ENCODE results near the gene UBE3D. TPM values are rescaled to one million over a fixed set of nuclear protein-coding genes. Genes with fewer than 3 reads are reported as not detected.
"Not testable (repeated sequence)": the region's sequence is repeated elsewhere in the genome, so short reads cannot be mapped to it uniquely, and the experiment has no call there.

UBE3D gene
- total and polyA plus RNA-seq, 11 donors, result 2.0 to 5.3 (median 2.9) TPM

DNA sequence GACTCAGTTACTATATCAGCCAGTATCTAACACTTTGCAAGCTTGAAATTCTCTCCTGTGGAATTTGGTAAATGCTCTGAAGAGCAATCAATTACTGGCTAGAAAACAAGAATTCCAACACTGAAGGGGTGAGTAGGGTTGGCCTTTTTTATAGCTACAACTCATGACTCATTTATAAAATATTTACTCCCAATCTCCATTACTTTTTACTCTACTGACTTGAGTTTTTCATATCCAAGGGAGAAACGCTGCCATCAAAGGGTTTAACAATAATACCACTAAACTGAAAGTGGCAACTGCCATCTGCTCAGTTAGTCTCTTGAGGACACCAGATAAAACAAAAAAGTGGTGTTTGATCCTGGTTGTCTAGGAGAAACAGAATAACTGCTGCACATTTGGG, 203.1 kb downstream of the UBE3D start:
- Histone ChIP-seq H3K9me3 (peaks cover 0 to 8% (median 0%) of the 10 kb centered on the region in 12 donors), H3K27ac (no peak overlapping the region), H3K27me3 (no peaks in the 10 kb centered on the region), H3K4me3 (no peak overlapping the region), H3K36me3 (no peaks in the 10 kb centered on the region), H3K4me1 (no peaks in the 10 kb centered on the region)
- ATAC-seq, result no peak
- TF ChIP-seq, protein P1, sequence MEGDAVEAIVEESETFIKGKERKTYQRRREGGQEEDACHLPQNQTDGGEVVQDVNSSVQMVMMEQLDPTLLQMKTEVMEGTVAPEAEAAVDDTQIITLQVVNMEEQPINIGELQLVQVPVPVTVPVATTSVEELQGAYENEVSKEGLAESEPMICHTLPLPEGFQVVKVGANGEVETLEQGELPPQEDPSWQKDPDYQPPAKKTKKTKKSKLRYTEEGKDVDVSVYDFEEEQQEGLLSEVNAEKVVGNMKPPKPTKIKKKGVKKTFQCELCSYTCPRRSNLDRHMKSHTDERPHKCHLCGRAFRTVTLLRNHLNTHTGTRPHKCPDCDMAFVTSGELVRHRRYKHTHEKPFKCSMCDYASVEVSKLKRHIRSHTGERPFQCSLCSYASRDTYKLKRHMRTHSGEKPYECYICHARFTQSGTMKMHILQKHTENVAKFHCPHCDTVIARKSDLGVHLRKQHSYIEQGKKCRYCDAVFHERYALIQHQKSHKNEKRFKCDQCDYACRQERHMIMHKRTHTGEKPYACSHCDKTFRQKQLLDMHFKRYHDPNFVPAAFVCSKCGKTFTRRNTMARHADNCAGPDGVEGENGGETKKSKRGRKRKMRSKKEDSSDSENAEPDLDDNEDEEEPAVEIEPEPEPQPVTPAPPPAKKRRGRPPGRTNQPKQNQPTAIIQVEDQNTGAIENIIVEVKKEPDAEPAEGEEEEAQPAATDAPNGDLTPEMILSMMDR (IDR thresholded peaks at IDR 0.05), result no peak
- TF ChIP-seq POLR2A (IDR thresholded peaks at IDR 0.05), result no peak
- no peak for DNase-seq
- intact Hi-C loops (cut with DNase I), result no loop called here
- 27 to 50% (median 37%) methylated on average over 1 of the region's 1 CpG for WGBS, 4 donors

DNA sequence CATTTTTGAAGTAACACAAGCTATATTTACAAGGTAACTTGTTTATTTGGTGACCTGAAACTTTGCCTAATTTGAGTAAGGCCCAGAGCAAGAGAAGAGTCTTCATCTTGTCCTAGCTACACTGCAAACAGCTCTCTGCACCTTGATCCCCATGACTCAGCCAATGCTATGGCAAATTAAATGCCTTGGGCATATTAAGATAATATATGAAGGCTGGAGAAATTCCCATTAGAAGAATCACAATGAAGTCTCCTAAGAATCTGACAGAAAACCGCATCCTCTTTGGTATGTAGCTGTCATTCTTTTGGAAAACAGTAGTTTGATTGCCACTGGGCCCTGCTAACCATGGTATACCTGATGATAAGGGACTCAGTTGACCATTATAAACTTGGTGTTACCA, 204.5 kb downstream of the UBE3D start:
- Histone ChIP-seq H3K27ac (no peak overlapping the region), H3K27me3 (no peaks in the 10 kb centered on the region), H3K4me3 (no peak overlapping the region), H3K9me3 (peaks cover 0 to 8% (median 0%) of the 10 kb centered on the region in 12 donors), H3K36me3 (no peaks in the 10 kb centered on the region), H3K4me1 (no peaks in the 10 kb centered on the region)
- 54 to 76% (median 68%) methylated on average over 1 of the region's 1 CpG for WGBS, 4 donors
- intact Hi-C loops (cut with DNase I), result no loop called here
- no peak for ATAC-seq
- DNase-seq, result no peak
- TF ChIP-seq, protein P1 (IDR thresholded peaks at IDR 0.05), result no peak
- TF ChIP-seq POLR2A (IDR thresholded peaks at IDR 0.05), result no peak

DNA sequence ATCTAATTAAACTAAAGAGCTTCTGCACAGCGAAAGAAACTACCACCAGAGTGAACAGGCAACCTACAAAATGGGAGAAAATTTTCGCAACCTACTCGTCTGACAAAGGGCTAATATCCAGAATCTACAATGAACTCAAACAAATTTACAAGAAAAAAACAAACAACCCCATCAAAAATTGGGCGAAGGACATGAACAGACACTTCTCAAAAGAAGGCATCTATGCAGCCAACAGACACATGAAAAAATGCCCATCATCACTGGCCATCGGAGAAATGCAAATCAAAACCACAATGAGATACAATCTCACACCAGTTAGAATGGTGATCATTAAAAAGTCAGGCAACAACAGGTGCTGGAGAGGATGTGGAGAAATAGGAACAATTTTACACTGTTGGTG, 209.6 kb downstream of the UBE3D start:
- H3K4me1 ChIP-seq; intact Hi-C loops (cut with DNase I); H3K36me3 ChIP-seq; DNase-seq; ATAC-seq; H3K27ac ChIP-seq; H3K27me3 ChIP-seq; H3K4me3 ChIP-seq: not testable (repeated sequence)
- H3K9me3 ChIP-seq, result peaks cover 0 to 24% (median 3%) of the 10 kb centered on the region in 12 donors
- 83 to 90% (median 88%) methylated on average over 5 of the region's 5 CpGs for WGBS, 4 donors

DNA sequence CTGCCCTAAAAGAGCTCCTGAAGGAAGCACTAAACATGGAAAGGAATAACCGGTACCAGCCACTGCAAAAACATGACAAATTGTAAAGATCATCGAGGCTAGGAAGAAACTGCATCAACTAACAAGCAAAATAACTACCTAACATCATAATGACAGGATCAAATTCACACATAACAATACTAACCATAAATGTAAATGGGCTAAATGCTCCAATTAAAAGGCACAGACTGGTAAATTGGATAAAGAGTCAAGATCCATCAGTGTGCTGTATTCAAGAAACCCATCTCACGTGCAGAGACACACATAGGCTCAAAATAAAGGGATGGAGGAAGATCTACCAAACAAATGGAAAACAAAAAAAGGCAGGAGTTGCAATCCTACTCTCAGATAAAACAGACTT, 212.7 kb downstream of the UBE3D start:
- H3K9me3 ChIP-seq, result peaks cover 0 to 35% (median 3%) of the 10 kb centered on the region in 12 donors
- H3K27ac ChIP-seq; H3K27me3 ChIP-seq; H3K36me3 ChIP-seq; H3K4me3 ChIP-seq; H3K4me1 ChIP-seq; intact Hi-C loops (cut with DNase I); ATAC-seq; DNase-seq: not testable (repeated sequence)
- WGBS, 4 donors, result 68 to 74% (median 73%) methylated on average over 3 of the region's 3 CpGs

DNA sequence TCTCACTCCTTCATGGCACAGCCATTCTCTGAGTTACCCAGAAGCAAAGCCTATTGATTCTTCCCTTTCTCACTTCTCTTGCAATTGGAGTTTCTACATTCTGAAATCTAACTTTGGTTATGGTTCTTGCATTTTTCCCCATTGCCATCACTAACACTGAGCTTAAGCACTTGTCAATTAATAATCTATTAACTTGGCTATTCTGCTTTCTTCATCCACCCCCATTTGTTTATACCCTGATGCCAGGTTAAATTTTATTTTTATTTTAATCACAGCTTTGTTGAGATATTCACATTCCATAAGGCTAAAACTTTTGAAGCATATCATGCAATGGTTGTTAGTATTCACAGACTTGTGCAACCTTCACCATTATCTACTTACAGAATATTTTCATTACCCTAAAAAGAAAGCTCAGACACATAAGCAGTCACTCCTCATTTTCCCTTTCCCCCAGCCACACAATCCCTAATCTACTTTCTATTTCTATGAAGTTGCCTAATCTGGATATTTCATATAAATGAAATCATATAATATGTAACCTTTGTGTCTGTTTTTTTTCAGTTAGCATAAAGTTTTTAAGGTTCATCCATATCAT, 222.3 kb downstream of the UBE3D start:
- Histone ChIP-seq H3K4me3 (no peak overlapping the region), H3K27me3 (no peaks in the 10 kb centered on the region), H3K9me3 (no peaks in the 10 kb centered on the region), H3K4me1 (no peaks in the 10 kb centered on the region), H3K36me3 (no peaks in the 10 kb centered on the region), H3K27ac (no peak overlapping the region)
- DNase-seq (no peak), ATAC-seq (no peak)
- intact Hi-C loops (cut with DNase I), result no loop called here
- no peak for TF ChIP-seq POLR2A (IDR thresholded peaks at IDR 0.05)
- TF ChIP-seq, protein P1 (IDR thresholded peaks at IDR 0.05), result no peak

All from heart left ventricle (tissue), 16 donors.